Mesenchymal stem cell (in vitro differentiated cells and primary cell): ENCODE results near the gene TCEAL1.
A peak's percentile ranks its signal among the peaks of the same experiment; 100 is the strongest.

Experiments
- DNase-seq: peaks from one replicate; pipeline ENCODE4 v3.0.0-alpha.2; 2013
- H2AFZ ChIP-seq: one replicate; pipeline ENCODE4 v1.6.1; 2013; ENCODE audit warnings: low read depth, mild to moderate bottlenecking, control low read depth, inconsistent platforms, low read length, moderate library complexity
- H2AK5ac ChIP-seq: 2 replicates; pipeline ENCODE4 v1.6.1; 2013; ENCODE audit warnings: low read length, moderate library complexity, mild to moderate bottlenecking, inconsistent platforms; ENCODE audit not compliant: severe bottlenecking
- H2BK120ac ChIP-seq: one replicate; pipeline ENCODE4 v1.6.1; 2013; ENCODE audit warnings: low read depth, mild to moderate bottlenecking, inconsistent platforms, low read length, moderate library complexity
- H2BK12ac ChIP-seq, 2 experiments: one replicate each; pipeline ENCODE4 v1.6.1; 2013; ENCODE audit warnings: inconsistent platforms in 2 of 2, low read length in 2 of 2, mild to moderate bottlenecking in 2 of 2, moderate library complexity in 2 of 2, control low read depth in 1 of 2
- H2BK15ac ChIP-seq: one replicate; pipeline ENCODE4 v1.6.1; 2013; ENCODE audit warnings: mild to moderate bottlenecking, low read depth, inconsistent platforms; ENCODE audit not compliant: poor library complexity, severe bottlenecking
- H2BK5ac ChIP-seq: 2 replicates; pipeline ENCODE4 v1.6.1; 2013; ENCODE audit warnings: low read depth, mild to moderate bottlenecking, low read length, control low read depth, inconsistent platforms; ENCODE audit not compliant: poor library complexity, severe bottlenecking
- H3K14ac ChIP-seq, 2 experiments: one replicate each; pipeline ENCODE4 v1.6.1; 2013; ENCODE audit warnings: inconsistent platforms in 2 of 2, low read length in 2 of 2, control low read depth in 1 of 2, mild to moderate bottlenecking in 1 of 2, moderate library complexity in 1 of 2
- H3K18ac ChIP-seq, 2 experiments: one replicate each; pipeline ENCODE4 v1.6.1; 2013; ENCODE audit warnings: inconsistent platforms in 2 of 2, low read length in 2 of 2, control low read depth in 1 of 2, low read depth in 1 of 2, mild to moderate bottlenecking in 1 of 2
- H3K23ac ChIP-seq, 2 experiments: one replicate each; pipeline ENCODE4 v1.6.1; 2013; ENCODE audit warnings: inconsistent platforms in 2 of 2, low read length in 2 of 2, mild to moderate bottlenecking in 2 of 2, moderate library complexity in 2 of 2, control low read depth in 1 of 2
- H3K27ac ChIP-seq: 2 replicates; pipeline ENCODE4 v1.5.1; 2013; ENCODE audit warnings: mild to moderate bottlenecking, moderate library complexity, low read length, control low read depth, inconsistent platforms; ENCODE audit not compliant: poor library complexity, severe bottlenecking
- H3K27me3 ChIP-seq, 2 experiments: 2 replicates each; pipeline versions ENCODE4 v1.6.1 to v1.7.0; 2013; ENCODE audit warnings: low read length in 2 of 2, mild to moderate bottlenecking in 2 of 2, moderate library complexity in 2 of 2, control low read depth in 1 of 2, inconsistent platforms in 1 of 2; ENCODE audit not compliant: control insufficient read depth in 1 of 2, insufficient read depth in 1 of 2
- H3K36me3 ChIP-seq, 2 experiments: 2 replicates each; pipeline versions ENCODE4 v1.6.1 to v1.7.0; 2013; ENCODE audit warnings: low read length in 2 of 2, control low read depth in 1 of 2, inconsistent platforms in 1 of 2, low read depth in 1 of 2, mild to moderate bottlenecking in 1 of 2; ENCODE audit not compliant: insufficient read depth in 2 of 2, control insufficient read depth in 1 of 2
- H3K4ac ChIP-seq, 2 experiments: one replicate each; pipeline ENCODE4 v1.6.1; 2013; ENCODE audit warnings: inconsistent platforms in 2 of 2, low read length in 2 of 2, mild to moderate bottlenecking in 2 of 2, moderate library complexity in 2 of 2, control low read depth in 1 of 2, low read depth in 1 of 2
- H3K4me1 ChIP-seq: 2 replicates; pipeline ENCODE4 v1.6.1; 2013; ENCODE audit warnings: low read depth, low read length, control low read depth; ENCODE audit not compliant: control insufficient read depth, insufficient read depth
- H3K4me2 ChIP-seq: 2 replicates; pipeline ENCODE4 v1.6.1; 2013; ENCODE audit warnings: low read length, mild to moderate bottlenecking, inconsistent platforms; ENCODE audit not compliant: poor library complexity, severe bottlenecking
- H3K4me3 ChIP-seq, 2 experiments: 2 replicates each; pipeline versions ENCODE4 v1.5.1 to v1.7.0; 2013; ENCODE audit warnings: low read length in 2 of 2, mild to moderate bottlenecking in 2 of 2, control low read depth in 1 of 2, low read depth in 1 of 2; ENCODE audit not compliant: insufficient read depth in 1 of 2
- H3K79me1 ChIP-seq: replicated peaks from 2 replicates; pipeline ENCODE4 v1.6.1; 2013; ENCODE audit warnings: mild to moderate bottlenecking, control low read depth, low read length, inconsistent platforms; ENCODE audit not compliant: poor library complexity, severe bottlenecking
- H3K9ac ChIP-seq: 2 replicates; pipeline ENCODE4 v1.7.0; 2013; ENCODE audit warnings: mild to moderate bottlenecking, low read length, moderate library complexity
- H3K9me3 ChIP-seq: 2 replicates; pipeline ENCODE4 v1.7.0; 2013; ENCODE audit warnings: mild to moderate bottlenecking, low read length; ENCODE audit not compliant: control insufficient read depth
- H4K8ac ChIP-seq: one replicate; pipeline ENCODE4 v1.6.1; 2013; ENCODE audit warnings: inconsistent platforms, mild to moderate bottlenecking, low read length, moderate library complexity
- H4K91ac ChIP-seq: one replicate; pipeline ENCODE4 v1.6.1; 2013; ENCODE audit warnings: mild to moderate bottlenecking, low read length, inconsistent platforms
- WGBS: methylation state at CpG from one replicate; pipeline ENCODE4 v1.1.7; 2013; ENCODE audit warnings: mixed read lengths; 5-methylcytosine and 5-hydroxymethylcytosine counted together

The TCEAL1 gene

GRCh38 chrX:103613362-103613890 lies 15.3 kb upstream of the TCEAL1 start:
- Histone ChIP-seq H3K9me3 (no peaks in the 10 kb centered on the region), H3K27ac (no peak overlapping the region), H3K4ac (no peak overlapping the region), H3K9ac (no peak overlapping the region), H2BK12ac (no peak overlapping the region), H4K91ac (no peak overlapping the region), H3K18ac (no peak overlapping the region), H2AK5ac (no peak overlapping the region), H3K4me3 (no peak overlapping the region), H3K36me3 (peaks cover 0 to 3% of the 10 kb centered on the region in 2 experiments), H4K8ac (no peak overlapping the region), H3K14ac (no peak overlapping the region), H2BK15ac (no peak overlapping the region), H3K4me2 (no peak overlapping the region), H2BK5ac (no peak overlapping the region), H2BK120ac (no peak overlapping the region), H2AFZ (no peak overlapping the region), H3K4me1 (peaks cover 2% of the 10 kb centered on the region), H3K23ac (no peak overlapping the region), H3K27me3 (peaks cover 0 to 6% of the 10 kb centered on the region in 2 experiments), H3K79me1 (peaks cover 3% of the 10 kb centered on the region)
- DNase-seq = peak; percentile 24
- no CpG with 5 or more reads among the region's 1 CpG for WGBS

- WGBS = no CpG with 5 or more reads among the region's 1 CpG
- H2AFZ ChIP-seq = no peak overlapping the region
These were observed 13.8 kb upstream of the TCEAL1 start for GRCh38 chrX:103614999-103615398.

DNA sequence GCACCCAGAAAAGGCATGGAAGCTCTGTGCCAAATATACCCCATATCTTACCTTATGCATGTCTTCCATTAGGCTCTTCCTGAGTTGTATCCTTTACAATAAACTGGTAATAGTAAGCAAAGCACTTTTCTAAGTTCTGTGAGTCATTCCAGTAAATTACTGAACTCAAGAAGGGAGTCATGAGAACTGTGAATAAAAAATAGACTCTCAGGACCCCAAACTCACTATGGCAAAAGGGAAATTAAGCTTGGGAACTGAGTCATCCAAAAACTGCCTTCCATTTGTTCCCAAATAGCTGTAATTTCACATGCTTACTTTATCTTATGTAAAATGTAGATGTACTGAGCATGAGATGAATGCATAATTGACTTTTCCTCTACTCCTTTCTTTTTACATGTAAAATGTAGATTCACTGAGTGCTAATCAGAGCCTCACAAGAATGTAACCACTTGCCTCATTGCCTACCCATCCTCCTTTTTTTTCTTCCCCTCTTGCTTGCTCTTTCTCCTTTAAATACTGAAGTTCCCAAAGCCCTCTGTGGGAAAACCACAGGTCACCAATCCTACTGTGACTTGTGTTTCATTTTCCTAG lies 12.9 kb upstream of the TCEAL1 start:
- H3K27ac ChIP-seq = no peak overlapping the region
- H3K79me1 ChIP-seq = no peaks in the 10 kb centered on the region
- H3K9ac ChIP-seq = no peak overlapping the region
- H3K9me3 ChIP-seq = no peaks in the 10 kb centered on the region
- H2BK15ac ChIP-seq = no peak overlapping the region
- no peak overlapping the region for H2BK12ac ChIP-seq
- H2BK120ac ChIP-seq = no peak overlapping the region
- no peak overlapping the region for H3K23ac ChIP-seq
- H4K91ac ChIP-seq = no peak overlapping the region
- no peaks in the 10 kb centered on the region for H3K4me1 ChIP-seq
- no peak overlapping the region for H3K18ac ChIP-seq
- H3K14ac ChIP-seq = no peak overlapping the region
- H2AFZ ChIP-seq = no peak overlapping the region
- no peak overlapping the region for H3K4me2 ChIP-seq
- no peak overlapping the region for H2AK5ac ChIP-seq
- DNase-seq = peak; percentile 10
- H3K4me3 ChIP-seq = no peak overlapping the region
- peaks cover 0 to 3% of the 10 kb centered on the region in 2 experiments for H3K27me3 ChIP-seq
- H2BK5ac ChIP-seq = no peak overlapping the region
- no peak overlapping the region for H4K8ac ChIP-seq
- no peak overlapping the region for H3K4ac ChIP-seq
- no peaks in the 10 kb centered on the region for H3K36me3 ChIP-seq

More at GRCh38 chrX:103614999-103615398, 13.8 kb upstream of the TCEAL1 start:
- peaks cover 0 to 1% of the 10 kb centered on the region in 2 experiments for H3K36me3 ChIP-seq
- no peak overlapping the region for H3K27ac ChIP-seq
- H4K8ac ChIP-seq = no peak overlapping the region
- peaks cover 0 to 4% of the 10 kb centered on the region in 2 experiments for H3K27me3 ChIP-seq
- H2BK12ac ChIP-seq = no peak overlapping the region
- no peak overlapping the region for H2BK15ac ChIP-seq
- H3K79me1 ChIP-seq = peaks cover 3% of the 10 kb centered on the region
- no peak overlapping the region for H3K4ac ChIP-seq
- no peak overlapping the region for H2BK120ac ChIP-seq
- no peak overlapping the region for H3K23ac ChIP-seq
- H2BK5ac ChIP-seq = no peak overlapping the region
- no peak overlapping the region for H3K18ac ChIP-seq
- no peak for DNase-seq
- H2AK5ac ChIP-seq = no peak overlapping the region
- no peaks in the 10 kb centered on the region for H3K4me1 ChIP-seq
- H3K9me3 ChIP-seq = no peaks in the 10 kb centered on the region
- H3K14ac ChIP-seq = no peak overlapping the region
- H4K91ac ChIP-seq = no peak overlapping the region
- no peak overlapping the region for H3K4me3 ChIP-seq
- H3K4me2 ChIP-seq = no peak overlapping the region
- no peak overlapping the region for H3K9ac ChIP-seq

DNA sequence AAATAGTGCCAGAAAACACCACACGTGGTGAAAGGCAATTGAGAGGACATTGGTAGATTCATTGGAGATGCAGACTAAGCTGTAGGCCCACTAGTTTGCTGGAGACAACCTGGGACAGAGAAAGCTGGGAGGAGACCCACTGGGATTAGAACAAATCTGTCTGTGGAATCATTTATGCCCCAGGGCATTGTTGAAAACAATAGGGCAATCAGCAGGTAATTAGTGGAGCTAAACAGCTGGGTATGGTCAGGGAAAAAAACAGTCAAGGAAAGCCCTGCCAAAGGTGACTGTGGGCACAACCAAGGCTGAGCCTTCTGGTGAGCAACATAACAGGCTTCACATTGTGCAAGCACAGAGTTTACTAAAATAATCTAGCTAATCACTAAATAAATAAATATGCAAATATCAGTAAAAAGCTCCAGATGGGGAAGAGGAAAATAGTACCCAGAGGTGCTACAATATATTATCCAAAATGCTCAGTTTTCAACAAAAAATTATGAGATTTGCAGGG lies 12.0 kb upstream of the TCEAL1 start:
- no peak overlapping the region for H3K27ac ChIP-seq
- H2BK120ac ChIP-seq = no peak overlapping the region
- 0% methylated on average over 1 of the region's 1 CpG for WGBS
- no peaks in the 10 kb centered on the region for H3K9me3 ChIP-seq
- DNase-seq = no peak
- H4K8ac ChIP-seq = no peak overlapping the region
- no peaks in the 10 kb centered on the region for H3K79me1 ChIP-seq
- H3K4me2 ChIP-seq = no peak overlapping the region
- H3K4me1 ChIP-seq = no peaks in the 10 kb centered on the region
- H4K91ac ChIP-seq = no peak overlapping the region
- H3K23ac ChIP-seq = no peak overlapping the region
- no peak overlapping the region for H3K14ac ChIP-seq
- H3K4ac ChIP-seq = no peak overlapping the region
- no peak overlapping the region for H3K9ac ChIP-seq
- no peak overlapping the region for H2BK12ac ChIP-seq
- no peak overlapping the region for H2BK15ac ChIP-seq
- peaks cover 0 to 3% of the 10 kb centered on the region in 2 experiments for H3K27me3 ChIP-seq
- H3K4me3 ChIP-seq = no peak overlapping the region
- H3K18ac ChIP-seq = no peak overlapping the region
- H2AFZ ChIP-seq = no peak overlapping the region
- no peak overlapping the region for H2BK5ac ChIP-seq
- H3K36me3 ChIP-seq = no peaks in the 10 kb centered on the region
- H2AK5ac ChIP-seq = no peak overlapping the region
